Loucy (cell line): ENCODE measurements around the gene TRIM47.

ENCODE experiments used
- EZH2phosphoT487 ChIP-seq: fragments of 200-600 bp; IDR thresholded peaks from 2 replicates; pipeline ENCODE4 v1.6.1; 2018; ENCODE audit warnings: antibody characterized with exemption, mild to moderate bottlenecking, moderate library complexity, borderline replicate concordance
- TF ChIP-seq, protein P1 (sequence below): fragments of 200-600 bp; sonication (generic); conservative IDR thresholded peaks from 2 replicates; pipeline ENCODE4 v1.5.1; 2014; ENCODE audit warnings: mild to moderate bottlenecking, antibody characterized with exemption, low read length

DNA sequence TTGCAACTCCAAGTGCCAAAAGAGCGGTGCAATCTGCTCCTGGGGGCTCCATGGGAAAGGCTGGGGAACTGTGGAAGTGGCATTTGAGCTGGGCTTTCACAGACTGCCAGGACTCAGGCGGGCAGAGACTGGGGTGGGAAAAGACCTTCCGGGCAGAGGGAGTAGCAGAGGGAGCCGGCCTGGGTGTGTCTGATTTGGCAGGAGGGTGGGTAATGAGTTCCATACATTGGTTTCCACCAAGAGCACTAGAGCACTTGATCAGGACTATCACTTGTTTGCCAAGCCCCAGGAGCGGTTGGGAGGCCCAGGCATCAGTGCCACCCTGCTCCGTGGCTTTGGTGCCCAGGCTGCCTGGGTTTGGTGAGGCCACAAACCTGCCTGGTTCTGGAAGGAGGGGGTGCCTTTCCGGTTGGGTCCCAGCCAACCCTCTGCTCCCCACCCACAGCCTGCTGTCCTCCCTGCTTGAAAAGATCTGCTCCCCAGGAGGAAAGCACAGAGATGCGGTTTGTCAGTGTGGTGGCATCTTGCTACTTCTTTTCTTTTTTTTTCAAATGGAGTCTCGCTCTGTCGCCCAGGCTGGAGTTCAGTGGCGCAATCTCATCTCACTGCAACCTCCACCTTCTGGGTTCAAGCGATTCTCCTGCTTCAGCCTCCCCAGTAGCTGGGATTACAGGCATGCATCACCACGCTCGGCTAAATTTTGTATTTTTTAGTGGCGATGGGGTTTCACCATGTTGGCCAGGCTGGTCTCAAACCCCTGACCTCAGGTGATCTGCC, 3.5 kb upstream of the TRIM47 start:
- TF ChIP-seq, protein P1, sequence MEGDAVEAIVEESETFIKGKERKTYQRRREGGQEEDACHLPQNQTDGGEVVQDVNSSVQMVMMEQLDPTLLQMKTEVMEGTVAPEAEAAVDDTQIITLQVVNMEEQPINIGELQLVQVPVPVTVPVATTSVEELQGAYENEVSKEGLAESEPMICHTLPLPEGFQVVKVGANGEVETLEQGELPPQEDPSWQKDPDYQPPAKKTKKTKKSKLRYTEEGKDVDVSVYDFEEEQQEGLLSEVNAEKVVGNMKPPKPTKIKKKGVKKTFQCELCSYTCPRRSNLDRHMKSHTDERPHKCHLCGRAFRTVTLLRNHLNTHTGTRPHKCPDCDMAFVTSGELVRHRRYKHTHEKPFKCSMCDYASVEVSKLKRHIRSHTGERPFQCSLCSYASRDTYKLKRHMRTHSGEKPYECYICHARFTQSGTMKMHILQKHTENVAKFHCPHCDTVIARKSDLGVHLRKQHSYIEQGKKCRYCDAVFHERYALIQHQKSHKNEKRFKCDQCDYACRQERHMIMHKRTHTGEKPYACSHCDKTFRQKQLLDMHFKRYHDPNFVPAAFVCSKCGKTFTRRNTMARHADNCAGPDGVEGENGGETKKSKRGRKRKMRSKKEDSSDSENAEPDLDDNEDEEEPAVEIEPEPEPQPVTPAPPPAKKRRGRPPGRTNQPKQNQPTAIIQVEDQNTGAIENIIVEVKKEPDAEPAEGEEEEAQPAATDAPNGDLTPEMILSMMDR: no peak
- TF ChIP-seq EZH2phosphoT487: no peak
